H1 (cell line): Measurements from ENCODE around the gene WFIKKN1.

ENCODE experiments used
- CBX5 ChIP-seq: fragments of 300-800, 300-1000 bp; sonication (generic); IDR thresholded peaks from 2 replicates; pipeline ENCODE4 v1.7.1; 2016; ENCODE audit warnings: antibody characterized with exemption, low read length, low read depth
- CHD2 ChIP-seq: IDR thresholded peaks from 2 replicates; pipeline ENCODE4 v1.6.1; 2012; ENCODE audit warnings: low read length, improper control_type of control experiment
- EP300 ChIP-seq, 2 experiments: IDR thresholded peaks; 1 replicate in 1 of 2; 2 replicates in 1 of 2; pipeline ENCODE4 v1.6.1; 2011 to 2012; ENCODE audit warnings: low read depth in 2 of 2, low read length in 2 of 2, mild to moderate bottlenecking in 2 of 2, borderline replicate concordance in 1 of 2, inconsistent platforms in 1 of 2, moderate library complexity in 1 of 2
- EZH2 ChIP-seq: fragments of 200-600 bp; sonication (generic); IDR thresholded peaks from 2 replicates; pipeline ENCODE4 v1.7.1; 2012; ENCODE audit warnings: low read depth, mild to moderate bottlenecking, moderate library complexity, low read length, inconsistent platforms; ENCODE audit not compliant: severe bottlenecking
- NRF1 ChIP-seq: IDR thresholded peaks from 2 replicates; pipeline ENCODE4 v1.6.1; 2011; ENCODE audit warnings: mild to moderate bottlenecking, low read depth, low read length, improper control_type of control experiment
- POLR2A ChIP-seq, 2 experiments: IDR thresholded peaks; 1 replicate in 1 of 2; 2 replicates in 1 of 2; pipeline ENCODE4 v1.6.1; 2011; ENCODE audit warnings: low read depth in 2 of 2, low read length in 2 of 2, mild to moderate bottlenecking in 2 of 2; ENCODE audit errors: control extremely low read depth in 1 of 2
- SP1 ChIP-seq: IDR thresholded peaks from 2 replicates; pipeline ENCODE4 v1.6.1; 2011; ENCODE audit warnings: low read depth, low read length
- SP2 ChIP-seq: IDR thresholded peaks from 2 replicates; pipeline ENCODE4 v1.6.1; 2012; ENCODE audit warnings: mild to moderate bottlenecking, low read length, inconsistent platforms
- SP4 ChIP-seq: IDR thresholded peaks from 2 replicates; pipeline ENCODE4 v1.6.1; 2012; ENCODE audit warnings: low read length, inconsistent platforms
- ZNF274 ChIP-seq: IDR thresholded peaks from 2 replicates; pipeline ENCODE4 v1.7.0; 2012; ENCODE audit warnings: low read length, borderline replicate concordance; ENCODE audit errors: extremely low read depth
- TF ChIP-seq, protein P1 (sequence below), 3 experiments: IDR thresholded peaks; 1 replicate in 2 of 3; 2 replicates in 1 of 3; pipeline versions ENCODE4 v1.5.1 to v1.6.1; 2011; ENCODE audit warnings: low read length in 3 of 3, mild to moderate bottlenecking in 3 of 3, inconsistent platforms in 2 of 3, low read depth in 1 of 3, moderate library complexity in 1 of 3; ENCODE audit not compliant: insufficient read depth in 1 of 3; ENCODE audit errors: control extremely low read depth in 1 of 3
- TF ChIP-seq, protein P2 (sequence below): IDR thresholded peaks from 2 replicates; pipeline ENCODE4 v1.6.1; 2012; ENCODE audit warnings: inconsistent platforms

DNA sequence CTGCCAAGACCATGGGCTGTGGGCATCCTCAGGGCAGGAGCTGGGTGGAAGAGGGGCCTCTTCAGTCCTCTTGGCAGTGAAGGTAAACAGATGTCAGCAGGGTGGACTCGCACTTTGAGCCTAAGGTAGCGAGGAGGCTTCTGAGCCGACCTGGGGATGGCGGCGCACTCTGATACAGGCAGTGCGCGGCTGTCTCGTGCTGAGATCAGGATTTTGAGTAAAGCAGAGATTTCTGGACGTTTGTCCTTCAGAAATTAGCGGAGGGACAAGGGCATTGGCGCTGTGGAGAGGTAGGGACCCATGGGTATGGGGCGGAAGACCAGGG, 34.1 kb upstream of the WFIKKN1 start:
- TF ChIP-seq EZH2: no peak
- TF ChIP-seq POLR2A (IDR thresholded peaks at IDR 0.05; ENCODE audit: control extremely low read depth in 1 of 2, low read depth in 2 of 2, low read length in 2 of 2): no peak
- TF ChIP-seq, protein P1, sequence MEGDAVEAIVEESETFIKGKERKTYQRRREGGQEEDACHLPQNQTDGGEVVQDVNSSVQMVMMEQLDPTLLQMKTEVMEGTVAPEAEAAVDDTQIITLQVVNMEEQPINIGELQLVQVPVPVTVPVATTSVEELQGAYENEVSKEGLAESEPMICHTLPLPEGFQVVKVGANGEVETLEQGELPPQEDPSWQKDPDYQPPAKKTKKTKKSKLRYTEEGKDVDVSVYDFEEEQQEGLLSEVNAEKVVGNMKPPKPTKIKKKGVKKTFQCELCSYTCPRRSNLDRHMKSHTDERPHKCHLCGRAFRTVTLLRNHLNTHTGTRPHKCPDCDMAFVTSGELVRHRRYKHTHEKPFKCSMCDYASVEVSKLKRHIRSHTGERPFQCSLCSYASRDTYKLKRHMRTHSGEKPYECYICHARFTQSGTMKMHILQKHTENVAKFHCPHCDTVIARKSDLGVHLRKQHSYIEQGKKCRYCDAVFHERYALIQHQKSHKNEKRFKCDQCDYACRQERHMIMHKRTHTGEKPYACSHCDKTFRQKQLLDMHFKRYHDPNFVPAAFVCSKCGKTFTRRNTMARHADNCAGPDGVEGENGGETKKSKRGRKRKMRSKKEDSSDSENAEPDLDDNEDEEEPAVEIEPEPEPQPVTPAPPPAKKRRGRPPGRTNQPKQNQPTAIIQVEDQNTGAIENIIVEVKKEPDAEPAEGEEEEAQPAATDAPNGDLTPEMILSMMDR (IDR thresholded peaks at IDR 0.05; ENCODE audit: control extremely low read depth in 1 of 3, insufficient read depth in 1 of 3, low read depth in 1 of 3, low read length in 3 of 3): no peak
- TF ChIP-seq EP300 (IDR thresholded peaks at IDR 0.05; ENCODE audit: borderline replicate concordance in 1 of 2, low read depth in 2 of 2, low read length in 2 of 2): no peak
- no peak for TF ChIP-seq CHD2
- TF ChIP-seq, protein P2, sequence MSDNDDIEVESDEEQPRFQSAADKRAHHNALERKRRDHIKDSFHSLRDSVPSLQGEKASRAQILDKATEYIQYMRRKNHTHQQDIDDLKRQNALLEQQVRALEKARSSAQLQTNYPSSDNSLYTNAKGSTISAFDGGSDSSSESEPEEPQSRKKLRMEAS: no peak
- TF ChIP-seq CBX5: no peak
- no peak for TF ChIP-seq SP2
- no peak for TF ChIP-seq ZNF274
- TF ChIP-seq NRF1: no peak
- no peak for TF ChIP-seq SP1
- no peak for TF ChIP-seq SP4
